IMR-90 (cell line): ENCODE data around the gene NDUFV2. TPM values are rescaled to one million over a fixed set of nuclear protein-coding genes. Genes with fewer than 3 reads are reported as not detected.

ENCODE experiments used
- ATAC-seq: fragments of 200-7000 bp; cut with Tn5 transposase; 2 replicates; pipeline ENCODE4 v1.9.1; 2020; ENCODE audit warnings: low read depth, mild to moderate bottlenecking, moderate library complexity
- BruUV-seq: library from RNA; stranded (reverse); fragments of 400-500 nt; replicated peaks from 2 replicates; lab custom pipeline; 2021; lab: Mats Ljungman, UMichigan
- CTCF ChIA-PET: fragments of 300-600 bp; formaldehyde crosslinking; extraction: SDS; loops from one replicate; lab custom pipeline; 2021; ENCODE audit warnings: antibody characterized with exemption; lab: Yijun Ruan, JAX
- POLR2A ChIA-PET: fragments of 300-600 bp; sonication (Branson Sonifier 250); formaldehyde crosslinking; loops from one replicate; lab custom pipeline; 2022; ENCODE audit warnings: antibody characterized with exemption; ENCODE audit not compliant: unreplicated experiment; lab: Charles Lee
- DNase-seq: peaks from one replicate; pipeline ENCODE4 v3.0.0; 2013
- H2AFZ ChIP-seq: replicated peaks from 2 replicates; pipeline ENCODE3; 2013; ENCODE audit warnings: low read length, mild to moderate bottlenecking; ENCODE audit not compliant: poor library complexity
- H2AK5ac ChIP-seq: 2 replicates; pipeline ENCODE4 v1.6.1; 2013; ENCODE audit warnings: low read depth, low read length, inconsistent platforms
- H2AK9ac ChIP-seq: replicated peaks from 2 replicates; pipeline ENCODE3; 2013; ENCODE audit warnings: mild to moderate bottlenecking, low read depth, low read length, moderate library complexity; ENCODE audit not compliant: poor library complexity
- H2BK120ac ChIP-seq: 2 replicates; pipeline ENCODE4 v1.6.1; 2013; ENCODE audit warnings: low read depth, low read length, inconsistent platforms
- H2BK15ac ChIP-seq: 3 replicates; pipeline ENCODE4 v1.6.1; 2013; ENCODE audit warnings: low read depth, low read length, inconsistent platforms
- H2BK20ac ChIP-seq: 2 replicates; pipeline ENCODE4 v1.6.1; 2013; ENCODE audit warnings: low read depth, mild to moderate bottlenecking, inconsistent platforms, low read length, moderate library complexity
- H2BK5ac ChIP-seq: 2 replicates; pipeline ENCODE4 v1.6.1; 2013; ENCODE audit warnings: mild to moderate bottlenecking, low read depth, low read length, inconsistent platforms; ENCODE audit not compliant: poor library complexity, severe bottlenecking
- H3K14ac ChIP-seq: replicated peaks from 2 replicates; pipeline ENCODE4 v1.6.1; 2013; ENCODE audit warnings: low read depth, low read length, inconsistent platforms
- H3K18ac ChIP-seq: 2 replicates; pipeline ENCODE4 v1.6.1; 2013; ENCODE audit warnings: low read depth, low read length, control low read depth
- H3K23ac ChIP-seq: 2 replicates; pipeline ENCODE4 v1.6.1; 2013; ENCODE audit warnings: low read depth, low read length, inconsistent platforms
- H3K27ac ChIP-seq: 2 replicates; pipeline ENCODE4 v1.5.1; 2013; ENCODE audit warnings: mild to moderate bottlenecking, control low read depth, low read length; ENCODE audit not compliant: insufficient read depth
- H3K27me3 ChIP-seq: 2 replicates; pipeline ENCODE4 v1.6.1; 2013; ENCODE audit warnings: low read length; ENCODE audit not compliant: control insufficient read depth, insufficient read depth
- H3K36me3 ChIP-seq: 2 replicates; pipeline ENCODE4 v1.6.1; 2013; ENCODE audit warnings: low read length, mixed read lengths; ENCODE audit not compliant: control insufficient read depth, insufficient read depth
- H3K4ac ChIP-seq: 2 replicates; pipeline ENCODE4 v1.6.1; 2013; ENCODE audit warnings: low read depth, low read length, inconsistent platforms
- H3K4me1 ChIP-seq: 2 replicates; pipeline ENCODE4 v1.6.1; 2013; ENCODE audit warnings: low read length, mixed read lengths; ENCODE audit not compliant: control insufficient read depth, insufficient read depth
- H3K4me2 ChIP-seq: 2 replicates; pipeline ENCODE4 v1.6.1; 2013; ENCODE audit warnings: low read depth, mild to moderate bottlenecking, control low read depth, low read length, moderate library complexity
- H3K4me3 ChIP-seq: 2 replicates; pipeline ENCODE4 v1.5.1; 2013; ENCODE audit warnings: low read depth, mild to moderate bottlenecking, control low read depth, low read length, moderate library complexity; ENCODE audit not compliant: insufficient read depth
- H3K56ac ChIP-seq: 2 replicates; pipeline ENCODE4 v1.6.1; 2013; ENCODE audit warnings: low read length, inconsistent platforms; ENCODE audit not compliant: insufficient read depth; ENCODE audit errors: extremely low read depth
- H3K79me1 ChIP-seq, 2 experiments: 2 replicates each; pipeline ENCODE4 v1.6.1; 2013; ENCODE audit warnings: low read length in 2 of 2, inconsistent platforms in 1 of 2, low read depth in 1 of 2
- H3K9ac ChIP-seq: 2 replicates; pipeline ENCODE4 v1.6.1; 2013; ENCODE audit warnings: low read depth, low read length, control low read depth
- H3K9me1 ChIP-seq: 2 replicates; pipeline ENCODE4 v1.6.1; 2013; ENCODE audit warnings: low read length, inconsistent platforms; ENCODE audit not compliant: insufficient read depth
- H3K9me3 ChIP-seq: 2 replicates; pipeline ENCODE4 v1.6.1; 2013; ENCODE audit warnings: low read length; ENCODE audit not compliant: control insufficient read depth, insufficient read depth
- H4K20me1 ChIP-seq: 2 replicates; pipeline ENCODE4 v1.6.1; 2013; ENCODE audit warnings: low read length, inconsistent platforms; ENCODE audit not compliant: insufficient read depth
- H4K5ac ChIP-seq: 2 replicates; pipeline ENCODE4 v1.6.1; 2013; ENCODE audit warnings: mild to moderate bottlenecking, low read depth, low read length, control low read depth
- H4K8ac ChIP-seq, 2 experiments: 2 replicates each; pipeline ENCODE4 v1.6.1; 2013; ENCODE audit warnings: low read depth in 2 of 2, low read length in 2 of 2, control low read depth in 1 of 2, inconsistent platforms in 1 of 2
- H4K91ac ChIP-seq: 2 replicates; pipeline ENCODE4 v1.6.1; 2013; ENCODE audit warnings: low read depth, low read length, inconsistent platforms; ENCODE audit not compliant: insufficient read depth
- BHLHE40 ChIP-seq: fragments of 150-350 bp; IDR thresholded peaks from 2 replicates; pipeline ENCODE4 v1.6.1; 2016; ENCODE audit warnings: mild to moderate bottlenecking, low read depth, low read length
- CEBPB ChIP-seq: IDR thresholded peaks from 2 replicates; pipeline ENCODE4 v1.6.1; 2012; ENCODE audit warnings: low read depth, low read length, improper control_type of control experiment
- CHD1 ChIP-seq: IDR thresholded peaks from 2 replicates; pipeline ENCODE4 v1.6.1; 2012; ENCODE audit warnings: low read depth, low read length, improper control_type of control experiment
- MAFK ChIP-seq: IDR thresholded peaks from 2 replicates; pipeline ENCODE4 v1.6.1; 2012; ENCODE audit warnings: low read depth, low read length, improper control_type of control experiment
- MXI1 ChIP-seq: IDR thresholded peaks from 2 replicates; pipeline ENCODE4 v1.6.1; 2012; ENCODE audit warnings: low read depth, mild to moderate bottlenecking, low read length, moderate library complexity, borderline replicate concordance
- NFE2L2 ChIP-seq: fragments of 150-350 bp; IDR thresholded peaks from 2 replicates; pipeline ENCODE4 v1.6.1; 2016; ENCODE audit warnings: low read depth, mild to moderate bottlenecking, low read length
- RAD21 ChIP-seq: IDR thresholded peaks from 2 replicates; pipeline ENCODE4 v1.6.1; 2012; ENCODE audit warnings: low read length, improper control_type of control experiment
- RCOR1 ChIP-seq: IDR thresholded peaks from 2 replicates; pipeline ENCODE4 v1.6.1; 2012; ENCODE audit warnings: mild to moderate bottlenecking, low read length, improper control_type of control experiment; ENCODE audit not compliant: insufficient replicate concordance
- RFX5 ChIP-seq: IDR thresholded peaks from 2 replicates; pipeline ENCODE4 v1.8.0; 2012; ENCODE audit warnings: low read depth, mild to moderate bottlenecking, low read length, moderate library complexity
- WGBS, 2 experiments: methylation state at CpG; one replicate each; pipeline versions ENCODE4 v1.1.5 to v1.1.7; 2013; ENCODE audit warnings: missing lambda C conversion rate in 2 of 2; ENCODE audit not compliant: insufficient read length in 1 of 2; ENCODE audit errors: extremely low coverage in 2 of 2; 5-methylcytosine and 5-hydroxymethylcytosine counted together
- dilution Hi-C: fragments of 300-500 bp; cut with HindIII; formaldehyde crosslinking; loops from one replicate; pipeline ENCODE4 v1.14.3; 2018; ENCODE audit warnings: low sequenced_read_pairs; ENCODE audit not compliant: unreplicated experiment
- in situ Hi-C: fragments of 300-500 bp; cut with MboI; formaldehyde crosslinking; loops from 3 replicates; pipeline ENCODE4 v1.14.3; 2019; ENCODE audit warnings: low sequenced_read_pairs, inconsistent platforms, mixed read lengths
- intact Hi-C: fragments of 100-400 bp; cut with micrococcal nuclease; formaldehyde crosslinking; loops from 2 replicates; pipeline ENCODE4 v1.10.0; 2022
- polyA plus RNA-seq, 3 experiments: library from polyadenylated mRNA; depleted of rRNA; stranded (reverse); fragments of >200 nt; gene quantifications; 2 replicates each; pipeline ENCODE4 v1.2.3, GENCODE V29; 2012; ENCODE audit warnings: low replicate concordance in 1 of 3
- total RNA-seq: library from RNA; depleted of rRNA; stranded (reverse); fragments of >200 nt; gene quantifications from 2 replicates; pipeline ENCODE4 v1.2.3, GENCODE V29; 2012
- TF ChIP-seq, protein P1 (sequence below): fragments of 150-350 bp; IDR thresholded peaks from 2 replicates; pipeline ENCODE4 v1.6.1; 2017; ENCODE audit warnings: mild to moderate bottlenecking, antibody characterized with exemption, low read length, low read depth
- TF ChIP-seq, protein P2 (sequence below): conservative IDR thresholded peaks from 2 replicates; pipeline ENCODE4 v1.5.1; 2012; ENCODE audit warnings: mild to moderate bottlenecking, low read depth, low read length, improper control_type of control experiment

The NDUFV2 gene
- total and polyA plus RNA-seq, 2 of the 4 experiments (the other 2 are of a cell fraction): 106 to 126 TPM

DNA sequence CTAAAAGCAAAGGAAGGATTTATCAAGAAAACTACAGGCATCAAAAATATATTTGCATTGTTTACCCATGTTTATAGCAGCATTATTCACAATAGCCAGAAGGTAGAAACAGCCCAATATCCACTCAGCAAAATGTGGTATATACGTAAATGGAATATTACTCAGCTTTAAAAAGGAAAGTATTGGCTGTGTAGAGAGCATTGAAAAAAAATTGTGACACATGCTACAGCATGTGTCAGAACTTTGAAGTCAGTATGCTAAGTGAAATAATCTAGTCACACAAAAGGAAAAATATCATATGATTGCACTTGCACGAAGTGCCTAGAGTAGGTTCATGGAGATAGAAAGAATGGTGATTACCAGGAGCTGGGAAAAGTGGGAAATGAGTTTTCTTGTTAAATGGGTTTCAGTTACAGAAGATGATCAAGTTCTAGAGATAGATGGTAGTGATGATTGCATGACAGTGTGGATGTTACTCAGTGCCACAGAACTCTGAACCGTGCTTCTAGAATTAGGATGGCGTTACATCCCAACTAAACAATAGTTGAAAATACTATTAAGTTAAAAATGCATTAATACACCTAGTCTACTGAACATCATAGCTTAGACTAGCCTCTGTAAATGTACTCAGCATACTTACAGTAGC is 54.2 kb downstream of the NDUFV2 start:
- no peak overlapping the region for H2AFZ ChIP-seq
- POLR2A ChIA-PET: no interaction called here
- no peak overlapping the region for H3K4me2 ChIP-seq
- peaks cover 50% of the 10 kb centered on the region; the same call in 1 of the 2 replicates for H4K20me1 ChIP-seq
- H3K9ac ChIP-seq: no peak overlapping the region
- 100% methylated on average over 1 of the region's 4 CpGs; no CpG with 5 or more reads in 1 of the 2 experiments for WGBS, 2 experiments
- H3K27ac ChIP-seq: no peak overlapping the region
- H2BK120ac ChIP-seq: no peak overlapping the region
- intact Hi-C loops (no loop called here), in situ Hi-C loops (no loop called here), dilution Hi-C loops (no loop called here)
- H3K23ac ChIP-seq: no peak overlapping the region; the same call in 1 of the 2 replicates
- H3K14ac ChIP-seq: 0 out of 2 replicates have a peak overlapping the region, but pooled peaks have one; percentile 40
- H3K9me1 ChIP-seq: peaks cover 5% of the 10 kb centered on the region
- H4K91ac ChIP-seq: no peak overlapping the region
- H2BK5ac ChIP-seq: no peak overlapping the region
- H3K9me3 ChIP-seq: no peaks in the 10 kb centered on the region
- no peak overlapping the region for H3K4ac ChIP-seq
- peaks cover 20 to 60% of the 10 kb centered on the region in 2 experiments for H3K79me1 ChIP-seq
- DNase-seq (no peak), ATAC-seq (no peak)
- no peak overlapping the region for H2BK20ac ChIP-seq
- no peak for TF ChIP-seq RFX5
- TF ChIP-seq MXI1: no peak
- no peak for TF ChIP-seq CEBPB
- no peak for TF ChIP-seq CHD1
- TF ChIP-seq, protein P1, sequence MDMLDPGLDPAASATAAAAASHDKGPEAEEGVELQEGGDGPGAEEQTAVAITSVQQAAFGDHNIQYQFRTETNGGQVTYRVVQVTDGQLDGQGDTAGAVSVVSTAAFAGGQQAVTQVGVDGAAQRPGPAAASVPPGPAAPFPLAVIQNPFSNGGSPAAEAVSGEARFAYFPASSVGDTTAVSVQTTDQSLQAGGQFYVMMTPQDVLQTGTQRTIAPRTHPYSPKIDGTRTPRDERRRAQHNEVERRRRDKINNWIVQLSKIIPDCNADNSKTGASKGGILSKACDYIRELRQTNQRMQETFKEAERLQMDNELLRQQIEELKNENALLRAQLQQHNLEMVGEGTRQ: no peak
- TF ChIP-seq, protein P2, sequence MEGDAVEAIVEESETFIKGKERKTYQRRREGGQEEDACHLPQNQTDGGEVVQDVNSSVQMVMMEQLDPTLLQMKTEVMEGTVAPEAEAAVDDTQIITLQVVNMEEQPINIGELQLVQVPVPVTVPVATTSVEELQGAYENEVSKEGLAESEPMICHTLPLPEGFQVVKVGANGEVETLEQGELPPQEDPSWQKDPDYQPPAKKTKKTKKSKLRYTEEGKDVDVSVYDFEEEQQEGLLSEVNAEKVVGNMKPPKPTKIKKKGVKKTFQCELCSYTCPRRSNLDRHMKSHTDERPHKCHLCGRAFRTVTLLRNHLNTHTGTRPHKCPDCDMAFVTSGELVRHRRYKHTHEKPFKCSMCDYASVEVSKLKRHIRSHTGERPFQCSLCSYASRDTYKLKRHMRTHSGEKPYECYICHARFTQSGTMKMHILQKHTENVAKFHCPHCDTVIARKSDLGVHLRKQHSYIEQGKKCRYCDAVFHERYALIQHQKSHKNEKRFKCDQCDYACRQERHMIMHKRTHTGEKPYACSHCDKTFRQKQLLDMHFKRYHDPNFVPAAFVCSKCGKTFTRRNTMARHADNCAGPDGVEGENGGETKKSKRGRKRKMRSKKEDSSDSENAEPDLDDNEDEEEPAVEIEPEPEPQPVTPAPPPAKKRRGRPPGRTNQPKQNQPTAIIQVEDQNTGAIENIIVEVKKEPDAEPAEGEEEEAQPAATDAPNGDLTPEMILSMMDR: no peak
- no peak for TF ChIP-seq RCOR1
- no peak for TF ChIP-seq BHLHE40
- TF ChIP-seq MAFK: no peak
- TF ChIP-seq NFE2L2: no peak
- no peak for TF ChIP-seq RAD21
- no peak overlapping the region for H2BK15ac ChIP-seq
- H3K56ac ChIP-seq: no peak overlapping the region
- peaks cover 4% of the 10 kb centered on the region for H3K36me3 ChIP-seq
- no peak overlapping the region for H3K18ac ChIP-seq
- no TSS peak for BruUV-seq
- no peak overlapping the region for H2AK5ac ChIP-seq
- H3K4me3 ChIP-seq: no peak overlapping the region
- H4K8ac ChIP-seq: no peak overlapping the region
- no peaks in the 10 kb centered on the region for H3K27me3 ChIP-seq
- no peaks in the 10 kb centered on the region for H3K4me1 ChIP-seq
- no peak overlapping the region for H2AK9ac ChIP-seq
- CTCF ChIA-PET: no interaction called here
- no peak overlapping the region for H4K5ac ChIP-seq
